ENCODE measurements around the gene KCTD3. TPM values are rescaled to one million over a fixed set of nuclear protein-coding genes. Genes with fewer than 3 reads are reported as not detected.

The KCTD3 gene
- total RNA-seq, 1 donor from 2014 or later: 25.3 TPM

DNA sequence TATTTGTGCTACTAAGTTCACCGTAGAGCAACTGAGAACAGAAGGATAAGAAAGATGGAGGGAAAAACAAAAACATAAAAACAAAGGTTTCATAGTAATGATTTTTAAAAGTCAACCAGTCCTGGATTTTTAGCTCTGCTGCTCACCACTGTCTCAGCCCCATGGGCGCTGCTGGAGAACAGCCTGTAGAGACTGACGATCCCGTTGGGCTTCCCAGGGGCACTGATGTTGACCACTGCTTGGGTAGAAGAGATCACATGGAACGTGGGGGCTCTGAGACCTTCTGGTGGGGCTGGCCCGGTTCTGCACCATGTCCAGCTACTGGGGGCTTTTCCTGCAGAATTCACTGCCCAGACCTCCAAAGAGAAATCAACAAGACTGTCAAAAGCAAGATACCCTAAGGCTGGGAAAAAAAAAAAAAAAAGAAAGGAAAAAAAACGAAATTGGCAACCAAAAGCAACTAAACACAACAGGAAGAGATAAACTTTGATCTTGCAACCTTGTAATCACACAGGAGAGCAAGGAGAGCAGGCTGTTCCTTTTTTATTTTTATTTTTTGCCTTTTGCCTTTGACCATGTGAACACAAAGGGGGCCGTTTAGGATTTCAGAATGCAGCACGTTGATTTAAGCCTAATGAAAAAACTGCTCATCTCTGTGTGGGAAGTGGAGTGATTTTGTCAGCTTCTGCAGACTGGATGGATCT lies 83.5 kb downstream of the KCTD3 start:
- Mint-ChIP-seq H3K36me3 (ENCODE audit: low read depth) (no peaks in the 10 kb centered on the region), H3K4me3 (ENCODE audit: unreplicated experiment) (no peak overlapping the region), H3K9me3 (ENCODE audit: low read depth) (no peaks in the 10 kb centered on the region), H3K4me1 (ENCODE audit: low read depth) (no peaks in the 10 kb centered on the region), H3K27ac (ENCODE audit: unreplicated experiment) (no peak overlapping the region), H3K27me3 (ENCODE audit: low read depth) (peaks cover 31% of the 10 kb centered on the region)
- no peak for DNase-seq (ENCODE audit: low spot score)
- TF ChIP-seq, protein P1, sequence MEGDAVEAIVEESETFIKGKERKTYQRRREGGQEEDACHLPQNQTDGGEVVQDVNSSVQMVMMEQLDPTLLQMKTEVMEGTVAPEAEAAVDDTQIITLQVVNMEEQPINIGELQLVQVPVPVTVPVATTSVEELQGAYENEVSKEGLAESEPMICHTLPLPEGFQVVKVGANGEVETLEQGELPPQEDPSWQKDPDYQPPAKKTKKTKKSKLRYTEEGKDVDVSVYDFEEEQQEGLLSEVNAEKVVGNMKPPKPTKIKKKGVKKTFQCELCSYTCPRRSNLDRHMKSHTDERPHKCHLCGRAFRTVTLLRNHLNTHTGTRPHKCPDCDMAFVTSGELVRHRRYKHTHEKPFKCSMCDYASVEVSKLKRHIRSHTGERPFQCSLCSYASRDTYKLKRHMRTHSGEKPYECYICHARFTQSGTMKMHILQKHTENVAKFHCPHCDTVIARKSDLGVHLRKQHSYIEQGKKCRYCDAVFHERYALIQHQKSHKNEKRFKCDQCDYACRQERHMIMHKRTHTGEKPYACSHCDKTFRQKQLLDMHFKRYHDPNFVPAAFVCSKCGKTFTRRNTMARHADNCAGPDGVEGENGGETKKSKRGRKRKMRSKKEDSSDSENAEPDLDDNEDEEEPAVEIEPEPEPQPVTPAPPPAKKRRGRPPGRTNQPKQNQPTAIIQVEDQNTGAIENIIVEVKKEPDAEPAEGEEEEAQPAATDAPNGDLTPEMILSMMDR (IDR thresholded peaks at IDR 0.05): no peak

DNA sequence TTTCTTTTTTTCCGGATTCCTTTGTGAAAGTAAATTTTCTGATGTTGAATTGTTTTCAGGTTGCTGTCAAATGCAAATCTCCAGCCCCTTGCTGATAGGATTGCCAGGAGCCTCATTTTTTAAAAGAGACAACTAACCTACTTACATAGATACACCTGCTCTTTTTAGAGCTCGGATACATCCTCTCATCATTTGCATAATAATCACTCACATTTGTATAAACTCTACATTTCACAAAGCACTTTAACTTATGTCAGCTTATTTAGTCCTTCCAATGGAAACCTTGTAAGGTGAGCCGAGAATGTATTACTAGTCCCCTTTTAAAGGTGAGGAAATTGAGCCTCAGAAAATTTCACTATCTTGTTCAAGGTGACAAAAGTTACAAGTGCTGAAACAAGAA lies 84.8 kb downstream of the KCTD3 start:
- H3K4me3 Mint-ChIP-seq (ENCODE audit: unreplicated experiment): no peak overlapping the region
- TF ChIP-seq, protein P1 (IDR thresholded peaks at IDR 0.05): no peak
- H3K36me3 Mint-ChIP-seq (ENCODE audit: low read depth): no peaks in the 10 kb centered on the region
- peaks cover 34% of the 10 kb centered on the region for H3K27me3 Mint-ChIP-seq (ENCODE audit: low read depth)
- H3K9me3 Mint-ChIP-seq (ENCODE audit: low read depth): no peaks in the 10 kb centered on the region
- H3K27ac Mint-ChIP-seq (ENCODE audit: unreplicated experiment): no peak overlapping the region
- no peaks in the 10 kb centered on the region for H3K4me1 Mint-ChIP-seq (ENCODE audit: low read depth)
- DNase-seq (ENCODE audit: low spot score): no peak

GRCh38 chr1:215652371-215652770 lies 85.3 kb downstream of the KCTD3 start:
- peaks cover 36% of the 10 kb centered on the region for H3K27me3 Mint-ChIP-seq (ENCODE audit: low read depth)
- no peaks in the 10 kb centered on the region for H3K36me3 Mint-ChIP-seq (ENCODE audit: low read depth)
- no peak overlapping the region for H3K4me3 Mint-ChIP-seq (ENCODE audit: unreplicated experiment)
- no peaks in the 10 kb centered on the region for H3K4me1 Mint-ChIP-seq (ENCODE audit: low read depth)
- no peak overlapping the region for H3K27ac Mint-ChIP-seq (ENCODE audit: unreplicated experiment)
- TF ChIP-seq, protein P1 (IDR thresholded peaks at IDR 0.05): no peak
- H3K9me3 Mint-ChIP-seq (ENCODE audit: low read depth): no peaks in the 10 kb centered on the region
- no peak for DNase-seq (ENCODE audit: low spot score)

- Mint-ChIP-seq H3K36me3 (ENCODE audit: low read depth) (no peaks in the 10 kb centered on the region), H3K4me1 (ENCODE audit: low read depth) (no peaks in the 10 kb centered on the region), H3K4me3 (ENCODE audit: unreplicated experiment) (no peak overlapping the region), H3K9me3 (ENCODE audit: low read depth) (no peaks in the 10 kb centered on the region), H3K27ac (ENCODE audit: unreplicated experiment) (no peak overlapping the region), H3K27me3 (ENCODE audit: low read depth) (peaks cover 29% of the 10 kb centered on the region)
- DNase-seq (ENCODE audit: low spot score): no peak
- TF ChIP-seq, protein P1 (IDR thresholded peaks at IDR 0.05): no peak
These were observed 89.9 kb downstream of the KCTD3 start for GRCh38 chr1:215657047-215657446.

DNA sequence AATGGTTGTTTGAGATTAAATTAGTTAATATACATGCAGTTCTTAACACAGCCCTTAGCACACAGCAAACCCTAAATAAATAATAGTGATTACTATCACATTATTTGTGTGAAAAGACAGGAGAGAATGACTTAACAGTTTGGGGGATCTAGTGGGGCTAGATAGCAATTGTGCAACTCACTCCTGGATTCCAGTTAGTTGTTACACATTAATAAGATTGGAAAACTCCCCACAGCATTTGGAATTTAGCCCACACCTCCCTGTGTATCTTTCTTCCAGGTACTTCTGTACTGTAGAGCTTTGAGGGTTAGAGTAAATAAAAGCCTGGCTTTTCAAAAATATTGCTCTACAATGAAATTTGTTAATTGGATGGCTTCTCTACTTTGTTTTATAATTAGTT lies 93.2 kb downstream of the KCTD3 start:
- TF ChIP-seq, protein P1 (IDR thresholded peaks at IDR 0.05): no peak
- Mint-ChIP-seq H3K27me3 (ENCODE audit: low read depth) (peaks cover 16% of the 10 kb centered on the region), H3K27ac (ENCODE audit: unreplicated experiment) (no peak overlapping the region), H3K4me3 (ENCODE audit: unreplicated experiment) (no peak overlapping the region), H3K4me1 (ENCODE audit: low read depth) (no peaks in the 10 kb centered on the region), H3K9me3 (ENCODE audit: low read depth) (no peaks in the 10 kb centered on the region), H3K36me3 (ENCODE audit: low read depth) (no peaks in the 10 kb centered on the region)
- no peak for DNase-seq (ENCODE audit: low spot score)
